ENCODE results near the gene ZNF783.

GRCh38 chr7:149282331-149282655 lies 20.3 kb downstream of the ZNF783 start:
- no peak for TF ChIP-seq FOXM1 (IDR thresholded peaks at IDR 0.05; ENCODE audit: borderline replicate concordance)
- TF ChIP-seq BHLHE40 (IDR thresholded peaks at IDR 0.05; ENCODE audit: borderline replicate concordance), result no peak
- TF ChIP-seq ELF4 (IDR thresholded peaks at IDR 0.05), result no peak
- no peak for TF ChIP-seq SP1 (IDR thresholded peaks at IDR 0.05)

Measured in HEK293T (cell line).